ENCODE data around the gene SCN4A.
"Not testable (repeated sequence)": the region's sequence is repeated elsewhere in the genome, so short reads cannot be mapped to it uniquely, and the experiment has no call there.

SCN4A gene

GRCh38 chr17:63932721-63933120 lies 40.0 kb downstream of the SCN4A start:
- no peak for DNase-seq

GRCh38 chr17:63931981-63932561 lies 40.6 kb downstream of the SCN4A start, which contains the start of gene CD79B:
TSS of gene CD79B (minus strand) at chr17:63932331. CDS start at chr17:63932261, 70 bp downstream.
- DNase-seq: no peak

- peak; percentile 56 for DNase-seq
Measured at GRCh38 chr17:63930951-63931575, 41.7 kb downstream of the SCN4A start.

- no peak for DNase-seq
Measured at GRCh38 chr17:63929860-63930766, 42.6 kb downstream of the SCN4A start.

- no peak for DNase-seq
Measured at GRCh38 chr17:63928966-63929695, 43.6 kb downstream of the SCN4A start.

- DNase-seq: no peak
Measured at GRCh38 chr17:63928172-63928666, 44.5 kb downstream of the SCN4A start.

GRCh38 chr17:63927464-63928171 lies 45.1 kb downstream of the SCN4A start:
- DNase-seq: no peak

GRCh38 chr17:63926164-63926563 lies 46.6 kb downstream of the SCN4A start:
- DNase-seq: no peak

GRCh38 chr17:63925615-63926014 lies 47.1 kb downstream of the SCN4A start:
- DNase-seq: no peak

GRCh38 chr17:63922402-63922801 lies 50.3 kb downstream of the SCN4A start:
- DNase-seq: not testable (repeated sequence)

- not testable (repeated sequence) for DNase-seq
Measured at GRCh38 chr17:63920779-63921178, 51.9 kb downstream of the SCN4A start.

GRCh38 chr17:63920050-63920449 lies 52.7 kb downstream of the SCN4A start:
- DNase-seq: not testable (repeated sequence)

GRCh38 chr17:63919311-63919723 lies 53.4 kb downstream of the SCN4A start:
- peak; percentile 65 for DNase-seq

GRCh38 chr17:63918789-63919305 lies 53.9 kb downstream of the SCN4A start, which contains the start of gene GH1:
TSS of gene GH1 (minus strand) at chr17:63918839. CDS start at chr17:63918776, 63 bp downstream.
- not testable (repeated sequence) for DNase-seq

GRCh38 chr17:63918305-63918704 lies 54.4 kb downstream of the SCN4A start:
- DNase-seq: no peak

- DNase-seq: no peak
Measured at GRCh38 chr17:63917646-63918045, 55.1 kb downstream of the SCN4A start.

GRCh38 chr17:63917206-63917605 lies 55.5 kb downstream of the SCN4A start:
- not testable (repeated sequence) for DNase-seq

GRCh38 chr17:63916566-63917185 lies 56.0 kb downstream of the SCN4A start:
- DNase-seq: no peak

GRCh38 chr17:63915753-63916152 lies 57.0 kb downstream of the SCN4A start:
- DNase-seq: not testable (repeated sequence)

GRCh38 chr17:63914471-63914870 lies 58.2 kb downstream of the SCN4A start:
- no peak for DNase-seq

- peak; percentile 60 for DNase-seq
Measured at GRCh38 chr17:63911657-63912100, 61.0 kb downstream of the SCN4A start.
